HG03060 (cell line): ENCODE data around the gene APOC3.

Source experiments
- ATAC-seq: cut with Tn5 transposase; IDR thresholded peaks from one replicate; pipeline ENCODE4 v1.9.1; 2021; ENCODE audit warnings: low read depth, moderate number of reproducible peaks; ENCODE audit not compliant: unreplicated experiment

APOC3 gene

DNA sequence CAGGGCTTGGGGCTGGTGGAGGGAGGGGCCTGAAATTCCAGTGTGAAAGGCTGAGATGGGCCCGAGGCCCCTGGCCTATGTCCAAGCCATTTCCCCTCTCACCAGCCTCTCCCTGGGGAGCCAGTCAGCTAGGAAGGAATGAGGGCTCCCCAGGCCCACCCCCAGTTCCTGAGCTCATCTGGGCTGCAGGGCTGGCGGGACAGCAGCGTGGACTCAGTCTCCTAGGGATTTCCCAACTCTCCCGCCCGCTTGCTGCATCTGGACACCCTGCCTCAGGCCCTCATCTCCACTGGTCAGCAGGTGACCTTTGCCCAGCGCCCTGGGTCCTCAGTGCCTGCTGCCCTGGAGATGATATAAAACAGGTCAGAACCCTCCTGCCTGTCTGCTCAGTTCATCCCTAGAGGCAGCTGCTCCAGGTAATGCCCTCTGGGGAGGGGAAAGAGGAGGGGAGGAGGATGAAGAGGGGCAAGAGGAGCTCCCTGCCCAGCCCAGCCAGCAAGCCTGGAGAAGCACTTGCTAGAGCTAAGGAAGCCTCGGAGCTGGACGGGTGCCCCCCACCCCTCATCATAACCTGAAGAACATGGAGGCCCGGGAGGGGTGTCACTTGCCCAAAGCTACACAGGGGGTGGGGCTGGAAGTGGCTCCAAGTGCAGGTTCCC, at the start of gene APOC3:
APOC3 (plus strand) TSS at position 383 of the 659 bp plus-strand sequence. CDS start 676 bp downstream, outside the sequence.
- ATAC-seq = no peak

- ATAC-seq = no peak
These were observed 47.0 kb upstream of the APOC3 start for GRCh38 chr11:116782728-116783127.

DNA sequence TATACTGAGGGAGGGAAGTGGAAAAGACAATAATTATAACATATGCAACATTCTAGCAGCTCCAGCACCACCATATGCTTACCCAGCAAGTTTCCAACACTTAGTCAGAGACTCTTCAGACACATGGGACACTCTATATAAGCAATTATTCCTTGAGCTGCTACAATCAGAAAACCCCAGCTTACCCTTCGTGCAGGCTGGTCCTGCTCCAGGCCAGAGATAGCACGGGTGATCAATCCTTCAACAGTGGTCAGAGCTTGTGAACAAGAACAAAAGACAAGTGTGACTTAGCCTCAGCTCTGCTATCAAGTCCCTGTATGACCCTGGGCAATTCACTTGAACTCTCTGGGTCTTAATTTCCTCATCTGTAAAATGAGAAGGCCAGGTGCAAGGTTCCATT, 43.4 kb upstream of the APOC3 start:
- no peak for ATAC-seq

DNA sequence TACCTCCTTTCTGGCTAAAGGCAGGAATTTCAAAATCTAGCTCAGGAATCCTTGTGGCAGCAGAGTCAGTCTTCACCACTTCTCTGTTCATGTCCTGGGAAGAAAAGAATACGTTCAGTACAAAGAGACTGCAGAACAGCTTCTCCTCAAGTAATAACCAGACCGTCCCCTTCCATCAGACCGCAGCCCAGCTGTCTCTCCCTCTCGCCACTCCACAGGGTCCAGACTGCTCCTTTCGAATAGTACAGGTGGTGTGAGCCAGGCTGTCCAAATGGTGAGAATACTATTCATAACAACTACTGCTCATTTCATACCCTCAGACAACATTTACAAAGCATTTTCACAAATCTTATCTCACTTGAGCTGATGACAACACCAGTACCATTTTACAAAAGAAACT, 42.7 kb upstream of the APOC3 start:
- no peak for ATAC-seq

- no peak for ATAC-seq
These were observed 42.3 kb upstream of the APOC3 start for GRCh38 chr11:116787436-116787785.

DNA sequence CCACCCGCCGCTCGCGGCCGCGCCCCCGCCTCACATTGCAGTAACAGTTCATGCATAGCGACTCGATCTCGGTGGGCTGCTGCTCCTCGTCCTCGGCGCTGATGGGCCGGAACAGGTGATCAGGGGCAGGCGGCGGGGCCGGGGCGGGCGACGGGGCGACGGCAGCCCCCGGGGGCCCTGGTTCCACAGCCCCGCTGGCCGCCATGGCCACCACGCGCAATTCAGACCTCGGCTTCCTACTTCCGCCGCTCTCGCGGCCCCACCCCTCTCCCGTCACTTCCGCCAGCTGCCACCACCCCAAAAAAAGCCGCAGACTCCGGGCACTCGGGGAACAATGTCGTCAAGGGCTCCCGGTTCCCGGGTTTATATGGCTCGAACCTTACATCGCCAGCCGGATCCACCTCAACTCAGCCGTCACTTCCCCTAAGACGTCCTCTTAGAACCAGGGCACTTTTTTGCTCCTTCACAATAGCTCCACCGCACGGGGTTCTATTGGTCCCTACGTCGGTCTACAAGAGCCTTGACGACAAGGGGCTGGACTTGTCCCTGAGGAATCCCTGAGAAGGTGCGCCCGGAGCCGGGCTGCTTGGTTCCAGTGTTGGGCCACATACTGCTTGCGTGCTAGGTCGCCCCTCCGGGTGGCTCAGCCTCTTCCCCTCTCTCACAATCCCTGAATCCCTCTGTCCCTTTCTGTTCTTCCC, 41.8 kb upstream of the APOC3 start, which contains the start of gene ZPR1:
ZPR1 (minus strand) TSS at position 238 of the 701 bp plus-strand sequence; CDS start at position 205, 33 bp downstream.
- no peak for ATAC-seq

DNA sequence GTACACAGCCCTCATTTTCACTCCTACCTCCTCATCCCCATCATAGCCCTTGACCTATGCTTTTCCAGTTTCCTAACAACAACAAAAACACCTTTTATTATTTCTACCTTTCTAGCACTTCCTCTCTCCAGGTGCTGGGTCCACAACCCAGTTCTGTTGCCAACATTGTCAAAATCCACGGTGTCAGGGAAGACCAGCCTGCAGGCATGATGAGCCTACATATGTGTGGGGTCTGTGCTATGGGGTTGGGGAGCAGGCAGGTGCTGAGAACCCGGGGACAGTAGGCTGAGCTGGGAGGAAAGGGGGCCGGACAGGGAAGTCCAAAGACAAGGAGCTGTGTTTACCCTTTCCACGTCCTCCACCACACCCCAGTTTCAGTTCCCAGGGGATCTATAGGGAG, 41.2 kb upstream of the APOC3 start:
- ATAC-seq = no peak

DNA sequence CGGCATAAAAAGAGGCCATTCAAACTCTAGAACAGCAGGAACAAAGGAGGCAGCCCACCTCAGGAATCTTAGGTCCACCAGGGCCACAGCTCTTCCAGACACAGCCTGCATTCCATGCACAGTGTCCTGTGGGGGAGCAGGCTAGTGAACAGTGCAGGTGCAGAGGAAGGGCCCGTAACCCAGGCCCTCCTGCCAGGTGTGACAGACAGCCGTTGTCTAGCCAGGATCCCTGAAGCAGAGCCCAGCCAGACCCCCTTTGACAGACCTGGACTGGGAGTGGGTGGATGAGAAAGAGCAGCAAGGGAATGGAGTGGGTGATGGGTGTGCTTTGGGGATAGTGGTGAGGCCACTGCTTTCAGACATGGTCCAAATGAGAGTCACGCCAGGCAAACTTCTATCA, 40.7 kb upstream of the APOC3 start:
- ATAC-seq = no peak

DNA sequence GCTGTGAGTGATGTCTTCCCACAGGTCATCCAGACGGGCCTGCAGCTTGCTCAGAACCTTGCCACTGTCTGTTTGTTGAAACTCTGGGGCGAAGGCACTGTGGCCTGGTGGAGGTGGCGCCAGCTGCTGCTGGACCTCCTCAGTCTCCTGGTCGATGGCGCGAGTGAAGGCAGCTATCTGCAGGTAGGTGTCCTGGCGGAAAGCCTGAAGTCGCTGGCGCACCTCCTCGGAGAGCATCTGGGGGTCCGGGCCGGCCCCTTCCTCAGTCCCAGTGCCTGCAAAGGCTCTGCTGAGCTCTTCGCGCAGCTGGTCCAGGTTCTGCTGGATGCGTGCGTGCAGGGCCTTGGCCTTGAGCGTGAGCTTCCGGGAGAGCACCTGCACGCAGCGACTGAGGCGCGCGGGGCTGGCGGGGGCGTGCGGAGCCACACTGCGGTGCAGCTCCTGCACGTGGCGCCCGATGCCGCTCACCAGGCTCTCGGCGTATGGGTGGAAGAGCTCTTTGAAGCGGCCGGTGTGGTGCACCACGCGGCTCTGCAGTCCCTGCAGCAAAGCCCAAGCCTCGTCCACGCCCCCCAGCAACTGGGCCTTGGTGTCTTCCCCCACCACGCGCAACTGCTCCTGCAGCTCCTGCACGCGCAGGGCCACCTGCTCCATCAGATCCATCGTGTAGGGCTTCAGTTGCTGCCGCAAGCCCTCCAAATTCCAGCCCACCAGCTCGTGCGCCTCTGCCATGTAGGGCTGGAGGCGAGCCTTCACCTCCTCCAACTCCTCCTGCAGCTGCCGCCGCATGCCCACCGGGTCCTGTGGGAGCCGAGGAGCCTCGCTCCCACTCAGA, 39.3 kb upstream of the APOC3 start:
- ATAC-seq = no peak

DNA sequence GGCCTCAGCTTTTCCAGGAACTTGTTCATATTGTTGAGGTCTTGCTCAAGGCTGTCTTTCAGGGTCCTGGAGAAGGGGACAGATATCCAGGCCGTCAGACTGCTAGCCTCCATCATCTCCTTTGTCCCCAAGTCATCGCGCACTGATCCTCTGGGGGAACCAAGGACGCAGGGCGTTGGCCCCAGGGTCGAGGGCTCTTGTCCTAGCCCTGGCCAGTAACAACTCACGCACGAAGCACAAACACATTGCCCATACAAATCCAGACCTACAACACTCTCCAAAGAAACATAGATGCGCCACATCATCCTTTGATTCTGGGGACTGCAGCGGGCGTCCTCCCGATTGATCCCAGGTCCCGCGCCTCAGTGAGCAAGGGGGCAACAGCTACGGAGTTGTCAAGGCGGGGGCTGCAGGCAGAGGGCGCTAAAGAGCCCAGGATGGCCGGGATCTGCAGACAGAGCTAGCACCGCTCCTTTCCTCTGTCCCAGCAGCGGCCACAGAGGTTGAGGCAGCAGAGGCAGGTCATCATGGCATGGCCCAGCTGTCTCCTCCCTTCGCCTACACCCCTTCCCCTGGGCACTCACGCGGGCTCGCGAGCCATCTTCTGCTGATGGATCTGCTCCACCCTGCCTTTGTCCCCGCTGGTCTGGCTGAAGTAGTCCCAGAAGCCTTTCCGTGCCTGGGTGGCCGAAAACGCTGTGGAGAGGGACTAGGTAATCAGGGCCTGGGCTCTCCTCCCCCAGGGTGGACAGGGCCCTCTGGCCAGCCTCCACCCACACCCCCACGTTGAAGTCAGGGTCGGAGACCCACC, 38.5 kb upstream of the APOC3 start:
- ATAC-seq = no peak

DNA sequence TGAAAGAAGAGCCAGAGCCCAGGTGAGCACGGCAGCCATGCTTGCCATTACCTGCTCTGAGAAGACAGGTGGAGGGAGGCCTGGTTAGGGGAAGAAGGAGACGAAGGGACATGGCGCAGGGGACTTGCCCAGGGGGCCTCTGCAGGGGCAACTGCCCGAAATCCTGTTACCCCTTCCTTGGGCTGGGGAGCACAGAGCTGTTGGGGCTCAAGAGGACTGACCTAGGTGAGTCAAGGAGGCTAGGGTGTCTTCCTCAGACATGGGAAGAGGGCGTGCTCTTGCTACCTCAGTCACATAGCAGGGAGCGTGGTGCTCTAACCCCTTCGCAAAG, 37.9 kb upstream of the APOC3 start, which contains the start of gene APOA5:
APOA5 (minus strand) TSS at position 67 of the 331 bp plus-strand sequence; CDS start at position 48, 19 bp downstream.
- no peak for ATAC-seq

DNA sequence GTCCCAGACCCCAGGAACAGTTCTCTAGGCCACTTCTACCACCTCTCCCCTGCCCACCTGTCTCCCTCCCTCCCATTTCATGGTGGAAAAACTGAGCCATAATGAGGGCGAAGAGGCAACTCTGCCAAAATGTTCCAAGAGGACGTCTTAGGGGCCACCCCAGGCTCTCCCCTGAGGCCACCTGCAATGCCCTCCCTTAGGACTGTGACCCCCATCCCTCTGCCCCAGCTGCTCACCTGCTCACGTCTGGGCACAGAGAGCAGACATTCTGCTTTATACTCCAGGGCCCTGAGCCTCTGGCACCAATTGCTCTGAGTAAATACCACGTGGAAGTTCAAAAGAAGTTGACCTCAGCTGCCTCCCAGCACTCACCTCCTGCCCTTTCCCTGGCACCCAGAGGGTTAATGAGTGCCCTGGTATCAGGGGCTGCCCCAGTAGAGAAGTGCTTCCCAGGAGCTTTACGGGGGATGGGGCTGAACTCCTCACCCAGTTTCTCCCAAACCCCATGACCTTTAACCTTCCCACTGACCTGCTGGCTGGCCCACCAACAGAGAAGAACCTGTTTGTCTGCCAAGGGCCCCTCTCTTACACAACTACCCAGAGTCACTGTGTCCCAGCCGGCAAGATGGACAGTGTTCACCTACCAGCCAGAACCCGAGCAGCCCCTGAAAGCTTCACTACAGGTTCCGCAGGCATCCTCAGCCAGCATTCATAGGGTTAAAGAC, 37.4 kb upstream of the APOC3 start:
- ATAC-seq = no peak

DNA sequence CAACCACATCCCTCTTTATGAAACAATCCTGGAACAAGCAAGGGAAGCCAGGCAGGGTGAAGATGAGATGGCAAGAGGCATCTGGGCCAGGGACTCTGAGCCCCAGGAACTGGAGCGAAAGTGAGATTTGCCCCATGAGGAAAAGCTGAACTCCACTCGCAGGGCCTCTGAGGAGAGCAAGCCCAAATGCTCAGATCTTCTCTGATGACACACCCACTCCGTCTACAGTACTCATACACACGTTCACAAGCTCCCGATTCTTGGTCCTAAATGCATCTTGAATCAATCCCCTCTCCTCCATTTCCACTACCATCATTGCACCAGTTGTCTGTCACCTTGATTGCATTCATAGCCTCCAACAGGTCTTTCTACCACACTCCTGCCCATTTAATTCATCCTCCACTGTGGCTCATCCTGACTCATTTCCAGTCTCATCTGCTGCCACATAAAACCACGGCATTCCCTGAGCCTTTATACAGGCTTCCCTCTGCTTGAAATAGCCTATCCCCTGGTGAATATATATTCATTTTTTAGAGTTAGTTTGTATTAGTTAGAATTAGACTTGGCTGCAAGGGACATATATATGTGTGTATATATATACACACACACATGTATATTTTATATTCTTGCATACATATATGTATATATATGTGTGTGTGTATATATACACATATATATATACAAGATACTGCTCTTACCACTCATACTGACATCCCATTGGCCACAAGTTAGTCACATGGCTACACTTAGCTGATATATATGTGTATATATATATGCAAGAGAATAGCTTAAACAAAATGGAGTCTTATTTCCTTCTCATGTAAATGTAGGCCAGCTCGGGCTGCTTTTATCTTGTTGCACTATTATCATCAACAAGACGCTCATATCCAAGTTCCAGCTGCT, 36.6 kb upstream of the APOC3 start:
- ATAC-seq = no peak

GRCh38 chr11:116793772-116794097, 36.0 kb upstream of the APOC3 start:
- no peak for ATAC-seq

DNA sequence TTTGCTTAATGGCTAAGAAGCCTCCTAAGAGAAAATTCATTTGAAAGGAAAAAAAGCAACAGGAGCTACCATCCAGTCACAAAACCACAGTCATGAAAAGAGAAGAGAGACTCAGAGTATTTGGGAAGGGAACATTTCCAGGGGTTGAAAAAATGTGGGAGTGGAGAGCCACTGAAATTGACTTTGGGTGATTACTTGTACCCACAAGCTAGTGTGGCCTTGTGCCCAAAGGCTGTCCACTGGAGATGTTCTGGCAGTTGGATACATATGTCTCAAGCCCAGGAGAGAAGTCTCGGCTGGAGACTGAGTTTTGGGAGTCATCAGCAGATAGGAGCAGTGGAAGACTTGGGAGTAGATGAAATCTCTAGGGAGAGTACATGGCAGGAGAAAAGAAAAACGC, 34.9 kb upstream of the APOC3 start:
- ATAC-seq = no peak

GRCh38 chr11:116796548-116796947, 33.2 kb upstream of the APOC3 start:
- ATAC-seq = no peak

DNA sequence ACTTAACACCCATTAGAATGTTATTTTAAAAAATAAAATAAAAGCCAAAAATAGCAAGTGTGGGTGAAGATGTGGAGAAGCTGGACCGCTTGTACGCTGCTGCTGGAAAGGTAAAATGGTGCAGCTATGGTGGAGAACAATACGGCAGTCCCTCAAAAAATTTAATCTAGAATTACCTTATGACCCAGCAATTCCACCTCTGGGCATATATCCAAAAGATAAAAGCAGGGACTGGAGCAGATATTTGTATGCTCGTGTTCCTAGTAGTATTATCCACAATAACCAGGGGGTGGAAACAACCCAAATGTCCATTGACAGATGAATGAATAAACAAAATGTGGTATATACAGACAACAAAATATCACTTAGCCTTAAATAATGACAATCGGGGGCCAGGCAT, 31.9 kb upstream of the APOC3 start:
- ATAC-seq = no peak

DNA sequence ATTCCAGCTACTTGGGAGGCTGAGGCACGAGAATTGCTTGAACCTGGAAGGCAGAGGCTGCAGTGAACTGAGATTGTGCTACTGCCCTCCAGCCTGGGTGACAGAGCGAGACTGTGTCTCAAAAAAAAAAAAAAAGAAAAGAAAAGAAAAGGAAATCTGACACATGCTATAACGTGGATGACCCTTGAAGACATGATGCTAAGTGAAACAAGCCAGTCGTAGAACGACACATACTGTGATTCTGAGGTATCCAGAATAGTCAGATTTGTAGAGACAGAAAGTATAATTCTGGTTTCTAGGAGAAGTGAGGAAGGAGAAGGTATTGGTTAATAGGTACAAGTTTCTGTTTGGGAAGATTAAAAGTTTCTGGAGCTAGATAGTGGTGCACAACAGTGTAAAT, 31.3 kb upstream of the APOC3 start:
- ATAC-seq = no peak

DNA sequence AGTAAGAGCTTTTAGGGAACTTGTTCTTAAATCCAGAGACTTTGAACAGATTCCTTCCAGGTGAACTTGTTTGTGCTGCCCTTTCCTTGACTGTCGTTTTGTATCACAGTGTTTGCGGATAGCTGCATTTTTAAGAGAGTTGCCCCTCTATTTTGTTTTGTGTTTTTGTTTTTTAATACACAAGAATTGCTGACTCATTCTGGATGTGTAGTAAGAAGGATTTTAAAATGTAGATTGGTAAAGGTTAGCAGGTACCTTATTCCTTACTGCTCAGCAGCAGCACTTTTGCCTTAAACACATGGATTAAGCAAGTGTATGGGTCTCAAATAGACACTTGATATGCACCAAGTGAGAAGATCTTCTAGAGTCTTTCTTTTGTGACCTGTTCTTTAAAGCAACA, 29.1 kb upstream of the APOC3 start:
- ATAC-seq = no peak
